Esophagus mucosa (tissue), 1 donor: ENCODE data around the gene BARHL1. TPM values are rescaled to one million over a fixed set of nuclear protein-coding genes. Genes with fewer than 3 reads are reported as not detected.

ENCODE experiments used
- ATAC-seq: fragments of 200-7000 bp; cut with Tn5 transposase; one replicate; pipeline ENCODE4 v1.9.1; 2020
- total RNA-seq: library from RNA; stranded (reverse); gene quantifications from one replicate; pipeline ENCODE4 v1.2.4, GENCODE V29; 2023
- donor health status: DM: yes; HTN: yes; CAD: no.

The BARHL1 gene
- not detected for total RNA-seq

DNA sequence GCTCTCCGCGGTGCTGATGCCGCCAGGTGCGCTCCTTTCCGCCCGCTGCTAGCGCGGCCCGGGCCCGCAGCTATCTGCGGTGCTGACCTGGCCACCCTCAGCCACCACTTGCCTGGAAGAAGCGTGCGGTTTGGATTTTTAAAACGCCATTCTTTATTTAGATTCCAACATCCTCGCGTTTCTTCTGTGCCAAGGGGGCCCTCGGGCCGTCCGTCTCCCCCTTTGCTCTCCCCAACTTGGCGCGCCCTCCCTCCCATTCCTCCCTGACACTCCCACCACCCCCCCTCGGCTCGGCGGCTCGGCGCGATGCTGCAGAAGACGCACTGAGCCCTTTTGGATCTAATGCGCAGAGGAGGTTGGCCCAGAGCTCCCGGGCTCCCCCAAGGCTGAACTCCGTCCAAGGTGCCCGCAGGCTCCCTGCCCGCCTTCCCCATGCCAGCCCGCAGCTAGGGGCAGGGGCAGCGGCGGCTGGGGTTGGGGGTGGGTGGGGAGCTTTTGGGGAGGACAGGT is at the start of gene BARHL1:
TSS of gene BARHL1 (plus strand) at position 331 of the 510 bp plus-strand sequence. CDS start 192 bp downstream, outside the sequence.
- peak; percentile 11 for ATAC-seq

DNA sequence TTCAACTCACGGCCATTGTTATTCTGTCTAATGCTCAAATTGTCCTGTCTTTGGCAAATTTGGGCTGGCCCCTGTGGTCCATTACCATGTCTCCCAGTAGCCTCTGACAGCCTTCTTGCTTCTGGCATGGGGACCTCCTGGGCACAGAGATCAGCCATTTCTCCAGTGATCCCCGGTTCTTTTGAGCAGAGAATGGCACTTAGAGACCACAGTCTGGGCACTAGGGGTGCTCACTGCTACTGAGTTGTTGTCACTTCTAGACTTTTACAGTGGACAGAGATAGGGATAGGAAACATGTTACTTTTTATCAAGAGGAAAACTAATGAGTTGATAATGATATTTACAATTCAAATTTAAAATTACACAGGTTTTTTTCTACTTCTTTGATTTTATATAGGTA is 47.6 kb upstream of the BARHL1 start:
- no peak for ATAC-seq

DNA sequence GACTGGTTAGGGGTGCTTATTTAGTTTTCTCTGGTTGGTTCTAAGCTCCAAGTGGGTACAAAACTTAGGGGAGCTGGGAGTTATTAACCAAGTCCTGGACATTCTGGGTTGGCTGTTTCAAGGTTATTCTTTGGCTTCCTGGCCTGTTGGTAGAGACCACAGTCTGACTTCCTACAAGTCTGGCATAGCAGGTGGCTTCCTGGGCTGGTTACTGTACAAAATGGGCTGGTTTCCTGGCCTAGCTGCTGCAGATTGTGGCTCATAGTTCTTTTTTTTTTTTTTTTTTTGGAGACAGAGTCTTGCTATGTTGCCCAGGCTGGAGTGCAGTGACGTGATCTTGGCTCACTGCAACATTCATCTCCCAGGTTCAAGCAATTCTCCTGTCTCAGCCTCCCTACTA is 46.3 kb upstream of the BARHL1 start:
- ATAC-seq: no peak

DNA sequence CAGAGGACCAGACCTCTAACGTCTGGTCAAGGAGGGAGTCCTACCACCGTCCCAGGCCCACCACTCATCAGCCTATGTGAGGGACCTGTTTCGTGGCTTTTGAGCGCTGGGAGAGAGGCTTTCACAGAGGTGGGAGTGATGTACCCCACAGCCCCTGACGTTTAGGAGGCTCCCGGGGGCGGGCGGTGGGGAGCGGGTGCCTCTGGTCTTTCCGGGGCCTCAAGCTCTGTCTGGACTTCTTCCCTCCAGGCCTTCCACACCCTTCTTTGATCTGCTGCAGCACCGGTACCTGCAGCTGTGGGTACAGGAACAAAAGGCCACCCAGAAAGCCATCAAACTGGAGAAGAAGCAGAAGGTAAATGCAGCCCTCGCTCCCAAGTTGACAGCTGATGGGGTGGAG is 45.1 kb upstream of the BARHL1 start:
- ATAC-seq: no peak

DNA sequence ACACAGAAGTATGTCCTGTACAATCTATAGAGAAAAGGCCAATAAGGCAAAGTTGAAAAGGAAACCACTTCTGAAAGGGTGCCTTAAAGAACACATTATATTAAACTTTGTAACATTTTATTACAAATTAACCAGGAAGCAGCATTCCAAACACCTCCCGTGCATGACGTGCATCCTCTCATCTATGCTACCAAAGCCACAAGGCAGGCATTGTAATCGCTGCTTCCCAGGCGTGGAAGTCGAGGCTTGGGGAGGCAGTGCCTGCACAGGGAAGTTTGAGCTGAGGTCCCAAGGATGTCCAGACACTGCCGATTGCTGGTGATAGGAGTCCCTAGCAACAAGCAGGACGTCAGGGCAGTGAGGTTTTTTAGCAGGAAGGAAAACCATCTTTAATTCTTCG is 44.3 kb upstream of the BARHL1 start:
- ATAC-seq: no peak

DNA sequence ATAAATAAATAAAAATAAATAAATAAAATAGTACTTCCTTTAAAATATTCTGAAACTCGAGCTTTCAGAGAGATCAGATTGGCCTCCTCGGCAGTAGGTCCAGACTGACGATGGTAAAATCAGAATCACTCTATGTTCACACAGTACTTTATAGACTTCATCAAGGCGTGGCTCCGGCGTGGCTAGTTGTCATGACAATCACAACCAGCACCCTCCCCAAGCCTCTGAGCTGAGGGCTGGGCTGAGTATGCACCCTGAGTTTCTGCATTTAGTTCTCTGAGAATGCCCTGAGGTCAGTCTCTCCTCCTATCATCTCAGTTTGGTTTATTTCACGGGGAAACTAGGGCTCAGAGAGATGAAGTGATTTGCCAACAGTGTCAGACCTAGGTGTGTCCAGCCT is 43.3 kb upstream of the BARHL1 start:
- ATAC-seq: no peak

DNA sequence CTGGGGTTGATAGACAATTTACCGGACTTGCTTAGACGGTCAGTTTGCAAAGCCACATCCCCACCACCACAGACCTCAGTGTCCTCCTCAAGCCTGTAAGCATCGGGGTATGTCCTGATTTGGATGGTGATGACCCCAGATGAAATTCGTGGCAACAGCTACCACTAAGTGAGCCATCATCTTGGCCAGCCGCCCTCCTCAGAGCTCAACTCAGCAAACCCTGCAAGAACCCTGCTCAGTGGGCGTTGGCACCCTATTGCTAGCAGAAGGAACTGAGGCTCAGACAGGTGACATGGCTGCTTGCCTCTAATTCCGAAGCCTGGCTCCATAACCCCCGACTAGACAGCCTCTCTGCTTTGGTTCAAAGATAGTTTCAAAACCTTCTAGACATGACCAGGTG is 41.4 kb upstream of the BARHL1 start:
- no peak for ATAC-seq

DNA sequence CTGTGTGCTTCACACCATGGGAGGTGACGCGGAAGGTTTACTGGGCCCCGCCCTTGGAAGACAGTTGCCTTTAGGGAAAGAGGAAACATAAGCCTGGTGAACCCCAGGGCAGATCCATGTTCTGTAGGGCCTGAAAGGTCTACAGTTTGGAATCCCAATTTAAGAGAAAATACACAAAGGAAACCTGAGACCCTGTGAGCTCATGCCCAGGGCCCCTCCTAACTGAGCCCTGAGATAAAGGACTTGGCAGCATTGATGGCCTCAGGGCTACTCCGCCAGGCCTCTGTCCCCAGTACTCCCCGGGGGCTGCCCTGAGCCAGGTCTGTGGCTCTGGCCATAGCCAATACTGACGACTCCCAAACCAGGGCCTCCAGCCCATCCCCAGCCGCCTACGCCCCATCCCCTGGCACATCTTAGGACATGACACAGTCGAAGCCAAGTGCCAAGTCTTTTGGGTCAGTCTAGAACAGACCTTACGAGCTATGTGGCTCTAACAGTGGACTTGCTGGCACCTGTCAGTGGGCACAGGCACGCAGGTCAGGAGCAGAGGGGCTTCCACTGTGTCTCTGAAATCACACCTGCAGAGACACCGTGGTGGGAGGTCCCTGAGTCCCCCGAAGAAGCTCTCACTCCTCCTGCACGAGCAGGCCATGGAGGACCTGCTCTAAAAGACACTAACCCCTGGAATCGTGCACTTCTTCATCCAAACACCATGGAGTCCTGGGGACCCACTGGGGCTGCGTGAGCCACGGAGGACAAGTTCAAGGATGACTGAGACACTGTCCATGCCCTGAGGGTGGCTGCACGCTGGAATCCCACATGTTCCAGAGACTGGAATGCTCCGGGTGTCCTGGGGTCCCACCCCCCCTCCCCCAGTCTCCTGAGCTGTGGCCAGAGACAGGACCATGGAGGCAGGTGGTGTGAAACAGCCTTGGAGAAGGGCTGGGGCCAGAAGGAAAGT is 40.3 kb upstream of the BARHL1 start:
- ATAC-seq: no peak

DNA sequence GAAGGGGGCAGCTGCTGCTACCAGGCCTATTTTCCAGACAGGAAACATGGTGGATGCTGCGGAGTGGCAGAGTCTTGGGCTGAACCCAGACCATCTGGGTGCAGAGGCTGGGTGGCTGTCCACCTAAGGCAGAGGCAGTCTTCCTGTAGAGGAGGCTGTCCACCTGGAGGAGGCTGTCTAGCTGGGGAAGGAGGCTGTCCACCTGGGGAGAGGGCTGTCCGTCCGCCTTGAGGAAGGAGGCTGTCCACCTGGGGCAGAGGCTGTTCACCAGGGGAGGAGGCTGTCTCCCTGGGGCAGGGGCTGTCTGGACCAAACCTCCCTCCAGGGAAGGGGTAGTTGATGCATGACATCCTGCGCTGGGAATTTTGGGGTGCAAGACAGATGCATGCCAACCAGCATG is 39.2 kb upstream of the BARHL1 start:
- no peak for ATAC-seq

DNA sequence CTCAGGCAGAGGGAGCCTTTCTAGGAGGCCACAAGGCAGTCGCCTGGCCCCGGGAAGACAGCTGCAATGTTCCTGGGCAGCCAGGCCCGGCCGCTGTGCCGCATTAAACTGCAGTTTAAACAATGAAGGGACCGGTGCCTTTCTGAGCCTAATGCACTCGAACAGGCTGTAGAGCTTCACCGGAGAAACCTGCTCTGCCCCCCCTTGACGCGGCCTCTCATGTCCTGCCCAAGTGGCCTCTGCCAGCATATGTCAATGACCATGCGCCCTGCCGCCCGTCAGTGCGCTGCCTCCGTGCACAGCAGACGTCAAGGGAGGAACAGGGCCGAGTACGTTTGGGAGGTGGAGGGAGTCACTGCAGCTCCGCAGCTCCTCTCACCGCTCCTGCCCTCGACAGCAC is 38.4 kb upstream of the BARHL1 start:
- no peak for ATAC-seq

DNA sequence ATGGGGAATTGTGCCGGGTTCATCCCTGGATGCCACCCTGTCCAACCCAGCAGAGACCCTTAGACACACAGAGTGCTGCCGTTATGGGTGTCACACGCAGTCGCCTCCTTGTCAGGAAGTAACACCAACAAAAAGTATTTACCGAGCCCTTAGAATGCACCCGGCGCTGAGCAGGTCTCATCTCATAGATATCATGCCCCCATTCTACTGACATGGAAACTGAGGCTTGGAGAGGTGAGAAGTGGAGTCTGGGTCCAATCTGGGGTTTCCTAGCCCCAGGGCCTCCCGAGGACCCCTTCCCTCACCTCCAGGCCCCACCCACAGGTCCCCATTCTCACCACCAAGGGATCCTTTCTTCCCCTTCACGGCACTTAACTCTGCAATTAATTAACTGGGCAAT is 36.8 kb upstream of the BARHL1 start:
- no peak for ATAC-seq

DNA sequence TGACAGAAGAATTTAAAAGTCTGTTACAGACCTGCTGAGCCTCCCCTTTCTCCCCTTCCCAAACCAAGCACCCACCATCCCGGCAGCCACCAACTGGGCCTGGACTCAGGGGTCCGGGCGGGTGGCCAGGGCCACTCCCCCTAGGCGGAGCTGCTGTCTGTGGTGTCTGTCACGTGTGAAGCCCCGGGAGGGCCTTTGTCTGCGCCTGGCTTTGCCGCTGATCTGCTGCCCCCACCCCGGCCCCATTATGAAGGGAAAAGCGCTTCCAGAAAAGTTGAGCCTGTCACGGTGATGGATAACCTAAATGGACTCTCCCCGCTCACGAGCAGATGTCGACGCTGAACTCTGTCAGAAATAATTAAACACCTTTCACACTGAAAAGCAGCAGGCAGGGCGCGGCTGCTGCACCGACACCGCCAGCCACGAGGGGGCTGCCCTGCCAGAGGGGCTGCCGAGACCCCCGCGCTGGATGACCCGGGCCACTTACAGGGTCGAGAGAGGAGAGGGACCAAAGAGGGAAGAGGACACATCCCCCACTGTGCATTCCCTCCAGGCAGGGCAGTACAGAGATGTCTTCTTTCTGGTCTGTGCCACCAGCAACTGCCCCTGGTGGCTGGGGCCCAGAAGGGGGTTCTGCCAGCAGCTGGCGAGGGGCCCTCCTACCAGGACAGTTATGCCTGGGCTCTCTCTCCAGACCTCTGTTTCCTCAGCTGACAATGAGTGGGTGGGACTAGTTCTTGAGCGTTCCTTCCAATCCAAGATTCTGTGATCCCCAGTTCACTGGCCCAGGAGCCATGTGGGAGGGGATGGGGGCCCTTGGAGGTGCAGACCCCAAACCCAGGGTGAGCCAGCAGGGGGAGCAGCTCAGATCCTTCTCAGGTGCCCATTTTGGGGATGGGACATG is 36.0 kb upstream of the BARHL1 start:
- ATAC-seq: peak; percentile 15

DNA sequence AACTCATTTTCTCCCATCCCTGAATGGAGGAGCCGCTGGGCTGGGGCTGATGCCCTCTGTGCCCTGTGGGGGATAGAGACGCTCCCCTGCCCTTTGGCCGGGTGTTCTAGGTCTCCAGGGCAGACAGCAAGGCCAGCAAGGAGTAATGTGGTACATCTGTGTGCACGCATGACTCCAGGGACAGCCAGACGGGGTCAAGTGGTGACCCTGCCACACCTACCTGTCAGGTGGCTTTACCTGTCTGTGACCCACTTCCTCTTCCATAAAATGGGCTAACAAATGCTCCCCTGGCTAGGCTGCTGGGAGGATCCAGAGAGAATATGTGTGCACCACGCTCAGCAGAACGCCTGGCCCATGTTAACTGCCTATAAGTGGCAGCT is 35.4 kb upstream of the BARHL1 start:
- ATAC-seq: no peak

DNA sequence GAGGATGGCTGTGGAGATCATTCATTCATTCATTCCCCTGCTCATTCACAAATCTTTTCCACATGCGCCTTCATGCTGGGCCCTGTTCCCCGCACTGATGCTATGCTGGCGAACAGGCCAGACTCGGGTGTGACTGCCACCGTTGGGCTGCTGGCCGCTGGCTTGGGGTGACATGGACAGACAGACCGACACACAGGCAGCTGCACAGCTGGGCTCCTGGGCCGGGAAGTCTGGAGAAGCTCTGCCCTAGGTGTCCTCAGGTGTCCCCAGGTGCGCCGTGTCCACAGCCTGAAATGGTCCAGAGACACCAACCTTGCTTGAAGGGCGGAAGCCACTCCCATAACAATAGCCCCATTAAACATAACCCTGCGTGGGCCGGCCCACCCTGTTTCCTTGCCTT is 35.0 kb upstream of the BARHL1 start:
- ATAC-seq: no peak

DNA sequence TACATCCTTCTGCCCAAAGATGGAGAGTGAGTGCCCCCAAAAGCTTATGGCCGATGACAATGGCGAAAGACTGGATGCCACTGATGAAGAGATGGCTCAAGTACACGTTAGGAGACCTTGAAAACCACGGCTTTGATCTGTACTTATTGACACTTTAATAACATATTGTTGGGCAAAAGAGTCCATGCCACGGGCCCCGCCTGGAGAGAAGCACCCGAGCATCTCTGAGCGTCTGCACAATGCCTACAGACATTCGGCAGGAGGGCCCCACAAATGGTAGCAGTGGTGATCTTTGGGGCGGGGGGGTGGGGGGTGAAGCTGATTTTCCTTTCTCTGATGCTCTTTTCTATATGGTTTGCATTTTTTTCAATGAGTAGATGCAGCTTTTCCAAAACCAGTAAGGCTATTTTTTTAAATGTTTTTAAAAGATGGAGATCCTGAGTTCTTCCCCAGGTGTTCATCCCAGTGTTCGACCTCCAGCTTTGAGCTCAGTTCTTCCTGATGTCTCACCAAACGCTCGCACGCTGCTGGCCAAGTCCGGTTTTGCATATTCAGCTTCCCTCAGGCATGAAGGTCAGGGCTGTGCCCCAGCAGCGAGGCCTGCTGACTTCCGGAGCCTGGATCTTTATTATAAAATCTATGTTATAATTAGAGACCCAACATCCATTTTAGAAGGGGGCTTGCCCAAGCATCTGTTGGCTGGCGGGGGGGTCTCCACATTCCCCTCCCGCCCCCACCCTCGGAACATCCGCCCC is 34.3 kb upstream of the BARHL1 start:
- no peak for ATAC-seq

DNA sequence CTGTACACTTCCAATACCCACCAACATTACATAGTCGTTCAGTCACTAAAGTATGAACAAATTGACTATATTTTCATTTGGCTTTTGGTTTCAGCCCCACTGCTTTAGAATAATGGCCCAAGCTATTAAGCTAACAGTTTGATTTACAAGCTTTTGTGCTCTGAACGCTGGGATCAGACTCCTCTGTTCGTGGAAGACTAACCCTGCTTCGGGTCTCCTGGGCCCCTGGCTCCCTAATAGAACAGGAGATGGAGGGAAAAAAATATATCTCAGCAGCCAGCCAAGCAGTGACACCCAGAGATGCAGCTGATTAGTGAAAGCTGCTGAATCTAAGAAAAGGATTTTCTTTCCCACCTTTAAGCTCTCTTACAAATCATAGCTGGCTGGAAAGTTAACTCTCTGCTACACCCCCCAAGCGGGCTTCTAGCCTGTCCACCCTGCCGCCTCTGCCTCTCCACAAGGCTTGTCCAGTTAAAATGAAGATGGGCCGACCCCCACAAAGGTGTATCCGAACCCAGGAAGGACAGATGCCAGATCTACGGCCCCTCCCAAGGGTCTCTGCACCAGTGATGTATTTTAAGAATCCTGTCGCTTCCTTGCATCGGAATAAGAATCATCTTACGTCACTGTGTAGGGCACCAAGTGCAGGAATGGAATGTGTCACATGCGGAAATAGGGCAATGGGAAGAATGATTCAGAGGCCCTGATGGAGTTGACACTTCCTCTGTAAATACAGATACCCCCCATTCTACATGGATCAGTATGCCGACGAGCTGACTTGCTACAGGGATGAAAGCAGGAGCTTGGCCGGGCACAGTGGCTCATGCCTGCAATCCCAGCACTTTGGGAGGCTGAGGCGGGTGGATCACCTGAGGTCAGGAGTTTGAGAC is 33.4 kb upstream of the BARHL1 start:
- no peak for ATAC-seq

DNA sequence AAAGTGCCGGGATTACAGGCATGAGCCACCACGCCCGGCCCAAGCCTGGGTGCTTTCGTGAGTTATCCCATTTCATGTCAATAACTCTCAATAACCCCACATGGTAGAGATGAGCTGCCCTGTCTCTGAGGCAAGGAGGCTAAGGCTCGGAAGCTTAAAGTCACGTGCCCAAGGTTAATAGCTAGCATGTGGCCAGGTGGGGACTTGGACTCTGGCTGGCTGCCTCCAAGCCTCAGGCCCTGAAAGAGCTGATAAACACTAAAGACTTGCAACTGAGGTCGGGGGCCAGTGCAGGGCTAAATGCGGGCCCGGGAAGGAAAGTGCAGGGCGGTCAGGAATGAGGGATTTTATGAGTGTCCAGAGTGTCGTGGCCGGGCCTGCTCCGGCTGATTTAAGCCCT is 30.9 kb upstream of the BARHL1 start:
- ATAC-seq: no peak

DNA sequence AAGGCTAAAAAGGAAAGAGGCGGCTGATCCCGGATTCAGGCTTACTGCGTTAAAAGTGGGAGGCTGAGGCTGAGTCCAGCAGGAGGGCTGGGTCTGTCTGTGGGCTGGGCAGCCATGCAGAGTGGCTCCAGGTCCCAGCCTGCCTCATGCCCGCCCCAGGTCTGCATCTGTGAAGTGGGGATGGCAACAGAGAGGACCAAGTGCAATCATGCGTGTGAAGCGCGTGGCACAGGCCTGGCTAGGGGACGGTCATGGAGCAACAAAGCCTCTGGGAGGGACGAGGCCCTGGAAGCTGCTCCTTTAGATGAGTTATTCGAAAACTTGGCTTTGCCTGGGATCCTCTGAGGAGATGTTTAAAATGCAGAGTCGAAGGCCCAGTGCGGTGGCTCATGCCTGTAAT is 30.4 kb upstream of the BARHL1 start:
- no peak for ATAC-seq

DNA sequence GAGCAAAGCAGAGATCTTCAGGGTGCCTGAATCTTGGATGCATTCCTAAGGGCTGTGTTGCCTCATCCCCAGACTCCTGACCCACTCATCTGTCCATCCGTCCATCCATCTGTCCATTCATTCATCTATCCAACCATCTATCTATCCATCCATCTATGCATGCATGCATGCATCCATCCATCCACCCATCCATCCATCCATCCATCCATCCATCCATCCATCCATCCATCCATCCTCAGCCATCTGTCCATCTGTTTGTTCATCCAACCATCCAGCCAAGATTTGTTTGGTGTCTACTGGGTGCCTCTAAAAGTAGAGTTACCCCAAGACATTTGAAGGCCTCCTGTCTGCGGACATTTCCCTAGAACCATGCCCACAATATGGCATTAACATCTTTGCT is 27.7 kb upstream of the BARHL1 start:
- ATAC-seq: no peak

DNA sequence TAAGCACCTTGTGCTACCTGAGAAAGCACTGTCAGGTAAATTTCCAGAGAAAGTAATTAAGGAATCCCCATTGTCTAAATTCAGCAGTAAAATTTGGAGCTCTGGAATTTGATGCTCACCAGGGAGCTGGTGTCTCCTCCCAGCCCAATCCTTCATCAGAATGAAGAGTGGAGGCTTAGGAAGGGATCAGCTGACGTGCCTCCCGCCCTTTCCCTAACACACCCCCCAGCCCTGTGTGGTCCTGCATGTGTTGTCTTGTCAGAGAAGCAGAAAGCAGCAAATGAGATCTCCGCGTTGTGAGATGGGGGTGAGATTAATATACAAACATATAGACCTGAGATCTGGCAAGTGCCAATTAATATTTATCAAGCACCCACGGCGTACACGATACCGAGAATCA is 26.9 kb upstream of the BARHL1 start:
- ATAC-seq: no peak

DNA sequence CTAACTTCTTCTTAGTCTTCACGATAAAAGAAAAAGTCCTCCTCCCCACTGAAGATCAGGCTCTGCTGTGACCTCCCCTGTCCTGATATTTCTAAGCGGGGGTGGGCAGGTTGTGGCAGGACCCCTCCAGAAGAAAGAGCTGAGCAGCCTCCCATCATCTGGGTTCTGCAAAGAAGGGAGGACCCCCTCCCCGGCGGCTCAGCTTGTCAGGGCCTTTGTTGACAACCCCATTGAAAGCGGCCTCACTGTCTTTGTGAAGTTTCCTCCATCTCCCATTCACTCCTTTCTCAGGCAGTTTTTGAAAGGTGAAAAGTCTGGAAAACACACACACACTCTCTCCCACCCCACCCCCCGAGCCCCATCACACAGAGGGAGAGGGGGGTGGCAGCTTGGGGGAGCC is 26.2 kb upstream of the BARHL1 start:
- ATAC-seq: no peak

DNA sequence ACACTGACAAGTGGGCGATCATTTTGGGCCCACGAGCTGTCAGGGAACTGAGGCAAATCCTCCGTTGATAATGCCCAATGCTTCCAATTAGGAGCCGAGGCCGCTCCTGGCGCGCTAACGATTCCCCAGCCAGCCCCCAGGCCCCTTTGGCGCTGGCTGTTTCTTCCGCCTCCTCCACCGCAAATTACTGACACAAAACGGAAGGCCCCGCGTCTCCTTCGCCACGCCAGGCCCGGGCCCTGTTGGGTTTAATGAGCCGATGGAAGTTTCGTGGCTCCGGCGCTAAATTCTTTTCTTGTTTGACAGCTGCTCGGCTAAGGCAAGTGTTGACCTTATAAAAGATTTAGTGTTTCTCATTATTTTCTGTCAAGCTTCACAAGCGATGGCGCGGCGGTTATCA is 25.7 kb upstream of the BARHL1 start:
- ATAC-seq: no peak
